ENCODE measurements around the gene SIL1. TPM values are rescaled to one million over a fixed set of nuclear protein-coding genes. Genes with fewer than 3 reads are reported as not detected.
"Not testable (repeated sequence)": the region's sequence is repeated elsewhere in the genome, so short reads cannot be mapped to it uniquely, and the experiment has no call there.

Gene SIL1
- polyA plus RNA-seq, 4 donors = 52.6 to 55.5 (median 53.0) TPM

DNA sequence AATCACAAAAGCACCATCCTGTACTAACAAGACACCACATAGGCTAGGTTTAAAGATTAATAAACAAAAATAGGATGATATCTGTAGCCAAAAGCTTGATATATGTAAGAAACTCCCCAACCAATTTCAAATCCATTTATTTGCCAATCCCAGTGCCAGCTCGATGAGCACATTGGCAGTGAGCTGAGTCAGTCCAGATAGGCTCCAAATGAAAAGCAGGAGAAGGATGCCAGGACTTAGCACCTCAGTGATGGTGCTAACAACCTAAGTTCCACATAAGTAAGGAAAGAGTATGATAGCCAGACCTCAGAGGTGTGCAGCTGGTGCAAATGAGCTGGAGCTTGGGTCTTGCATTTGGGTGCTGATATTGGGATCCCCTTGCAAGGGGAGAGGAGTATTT, 158.1 kb downstream of the SIL1 start:
- DNase-seq (ENCODE audit: low read depth in 4 of 4, low spot score in 3 of 4) = no peak

DNA sequence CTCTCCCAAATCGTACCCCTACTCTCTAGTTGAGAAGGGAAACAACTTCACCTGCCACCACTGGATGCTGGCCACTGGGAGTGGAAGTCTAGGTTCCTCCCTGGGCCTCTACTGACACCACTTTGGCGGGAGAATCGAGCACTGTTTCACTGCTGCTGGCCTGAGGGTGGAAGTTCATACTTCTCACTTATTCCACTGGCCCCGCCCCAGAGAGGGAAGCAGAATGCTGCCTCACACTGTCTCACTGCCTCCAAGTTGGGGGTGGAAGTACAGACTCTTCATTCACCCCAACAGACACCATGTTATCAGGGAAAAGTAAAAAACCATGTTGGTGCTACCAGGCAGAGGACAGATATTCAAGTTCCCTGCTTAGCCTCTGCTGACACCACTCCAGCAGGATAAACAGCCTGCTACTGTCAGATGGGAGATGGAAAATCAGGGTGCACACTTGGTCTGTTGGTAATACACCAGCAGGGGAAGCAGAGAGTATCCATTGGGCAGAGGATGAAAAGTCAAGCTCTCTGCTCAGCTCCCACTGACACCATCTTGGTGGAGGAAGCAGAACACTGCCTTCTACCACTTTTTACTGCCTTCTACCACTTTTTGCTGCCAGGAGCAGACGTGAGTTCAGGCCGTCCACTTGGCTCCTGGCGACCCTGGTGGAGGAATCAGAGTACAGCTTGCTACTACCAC, 159.4 kb downstream of the SIL1 start:
- DNase-seq (ENCODE audit: low read depth in 4 of 4, low spot score in 3 of 4) = no peak

DNA sequence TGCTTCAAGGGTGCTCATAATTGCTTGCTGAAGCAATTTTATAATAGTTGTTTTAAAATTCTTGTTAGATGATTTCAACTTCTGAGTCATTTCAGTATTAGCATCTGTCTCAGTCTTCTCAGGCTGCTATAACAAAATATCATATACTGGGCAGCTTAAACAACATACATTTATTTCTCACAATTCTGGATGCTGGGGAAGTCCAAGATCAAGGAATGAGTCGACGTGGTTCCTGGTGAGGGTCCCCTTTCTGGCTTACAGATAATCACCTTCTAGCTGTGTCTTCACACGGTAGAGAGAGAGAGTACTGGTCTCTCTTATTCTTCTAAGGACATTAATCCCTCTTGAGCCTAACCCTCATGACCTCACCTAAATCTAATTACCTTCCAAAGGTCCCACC, 160.4 kb downstream of the SIL1 start:
- no peak for DNase-seq (ENCODE audit: low read depth in 4 of 4, low spot score in 3 of 4)

DNA sequence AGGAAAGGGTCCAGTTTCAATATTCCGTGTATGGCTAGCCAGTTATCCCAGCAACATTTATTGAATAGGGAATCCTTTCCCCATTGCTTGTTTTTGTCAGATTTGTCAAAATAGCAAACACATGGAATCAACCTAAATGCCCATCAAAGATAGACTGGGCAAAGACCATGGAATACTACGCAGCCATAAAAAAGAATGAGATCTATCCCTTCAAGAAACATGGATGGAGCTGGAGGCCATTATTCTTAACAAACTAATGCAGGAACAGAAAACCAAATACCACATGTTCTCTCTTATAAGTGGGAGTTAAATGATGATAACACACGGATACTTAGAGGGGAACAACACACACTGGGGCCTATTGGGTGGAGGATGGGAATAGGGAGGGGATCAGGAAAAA, 161.8 kb downstream of the SIL1 start:
- not testable (repeated sequence) for DNase-seq (ENCODE audit: low read depth in 4 of 4, low spot score in 3 of 4)

DNA sequence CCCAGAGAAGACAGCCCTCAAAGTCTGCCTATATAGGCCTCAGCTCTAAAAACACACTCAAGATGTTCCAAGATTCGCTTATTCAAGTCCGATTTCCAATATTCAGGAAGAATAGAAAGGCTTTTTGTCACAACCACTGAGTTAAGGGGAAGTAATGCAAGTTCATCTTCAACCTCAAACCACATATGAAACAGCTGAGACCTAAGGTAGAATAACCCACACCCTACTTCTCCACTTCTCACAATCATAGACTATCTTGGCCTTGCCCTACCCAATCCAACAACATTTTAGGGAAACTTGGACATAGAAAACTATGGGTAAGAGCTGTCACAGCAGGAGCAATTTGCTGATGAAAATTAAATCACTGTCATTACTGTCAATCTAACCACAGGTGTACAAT, 171.0 kb downstream of the SIL1 start:
- DNase-seq (ENCODE audit: low read depth in 4 of 4, low spot score in 3 of 4) = no peak

DNA sequence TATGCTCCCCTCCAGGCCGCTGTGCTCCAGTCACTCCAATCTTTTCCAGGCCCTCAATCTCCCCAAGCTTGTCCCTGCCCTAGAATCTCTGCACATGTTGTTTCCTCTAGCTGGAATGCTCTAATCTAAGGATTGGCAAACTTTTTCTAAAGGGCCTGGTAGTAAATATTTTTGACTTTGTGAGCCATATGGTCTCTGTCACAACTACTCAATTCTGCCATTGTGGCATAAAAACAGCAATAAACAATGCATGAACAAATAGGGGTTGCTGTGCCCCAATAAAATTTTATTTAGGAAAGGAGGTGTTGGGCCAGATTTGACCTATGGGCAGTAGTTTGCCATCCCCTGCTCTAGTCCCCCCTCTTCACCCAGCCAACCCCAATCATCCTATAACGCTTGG, 172.5 kb downstream of the SIL1 start:
- DNase-seq (ENCODE audit: low read depth in 4 of 4, low spot score in 3 of 4) = no peak

DNA sequence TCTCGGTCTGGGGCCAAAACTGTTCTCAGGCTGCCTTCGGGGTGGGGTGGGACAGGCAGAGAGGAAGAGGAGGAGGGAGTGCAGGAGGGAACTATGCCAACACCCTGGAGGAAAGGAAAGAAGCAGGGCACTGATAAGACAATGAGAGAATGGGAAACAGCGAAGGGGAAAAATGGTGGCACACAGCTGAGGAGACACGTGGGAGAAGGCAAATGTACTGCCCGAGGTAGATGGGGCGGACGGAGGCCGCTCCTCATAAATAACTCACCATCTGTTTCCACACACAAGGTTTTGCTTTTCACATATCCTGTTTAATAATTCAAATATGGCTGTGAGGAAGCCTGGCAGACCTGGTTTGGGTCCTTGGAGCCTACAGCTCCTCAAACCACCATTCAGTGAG, 174.9 kb downstream of the SIL1 start:
- DNase-seq (ENCODE audit: low read depth in 4 of 4, low spot score in 3 of 4) = no peak

DNA sequence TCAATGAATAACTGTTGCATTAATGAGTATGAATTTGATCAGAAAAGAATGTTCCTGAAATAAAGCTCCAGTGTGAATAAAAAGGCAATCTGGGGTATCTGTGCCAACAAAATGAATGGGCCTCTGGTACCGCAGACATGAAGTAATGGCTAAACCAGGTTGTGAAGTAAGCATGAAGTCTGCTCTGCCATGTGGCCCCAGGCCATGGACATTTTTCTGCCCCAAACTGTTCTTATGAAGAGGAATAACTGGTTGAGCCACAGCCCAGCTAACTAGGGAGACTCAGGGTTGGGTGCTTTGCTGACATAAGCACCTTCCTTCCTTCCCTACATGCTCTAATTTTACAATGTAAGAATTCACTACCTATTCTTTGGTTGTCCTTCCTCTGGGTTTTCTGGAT, 175.6 kb downstream of the SIL1 start:
- no peak for DNase-seq (ENCODE audit: low read depth in 4 of 4, low spot score in 3 of 4)

DNA sequence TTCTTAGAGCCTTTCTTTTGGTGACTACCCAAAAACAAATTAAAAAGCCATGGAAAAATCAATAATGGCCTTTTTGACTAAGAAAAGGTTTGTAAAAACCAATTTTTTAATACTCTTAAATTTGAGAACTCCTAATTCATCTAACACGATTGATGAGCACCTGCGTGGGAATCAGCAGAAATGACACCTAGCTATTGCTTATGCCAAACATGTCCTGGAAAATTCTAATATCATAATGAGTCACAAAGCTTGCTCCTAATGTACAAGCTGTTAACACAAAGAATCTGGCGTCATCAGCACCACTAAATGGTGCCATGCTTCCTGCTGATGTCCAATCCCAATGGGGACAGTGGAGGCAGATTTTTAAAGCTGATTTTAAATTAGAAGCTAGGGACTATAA, 176.8 kb downstream of the SIL1 start:
- DNase-seq (ENCODE audit: low read depth in 4 of 4, low spot score in 3 of 4) = no peak

DNA sequence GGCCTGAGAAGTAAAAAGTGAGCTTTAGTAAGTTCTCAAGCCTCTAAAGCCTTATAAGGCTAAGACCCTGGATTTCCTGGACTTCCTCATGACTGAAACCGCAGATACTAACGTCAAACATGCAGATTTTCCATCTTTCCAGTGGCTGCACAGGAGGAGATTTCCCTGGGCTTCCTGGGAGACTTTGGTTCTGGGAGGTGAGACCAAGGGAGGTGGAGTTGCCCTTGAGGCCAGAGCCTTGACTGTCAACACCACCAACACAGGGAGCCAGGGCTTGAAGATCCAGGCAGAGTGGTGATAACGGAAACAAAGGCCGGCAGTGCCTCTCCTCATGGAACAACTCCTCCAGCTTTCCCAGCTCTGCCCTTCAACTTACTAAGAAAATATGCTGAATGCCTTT, 178.3 kb downstream of the SIL1 start:
- DNase-seq (ENCODE audit: low read depth in 4 of 4, low spot score in 3 of 4) = no peak

DNA sequence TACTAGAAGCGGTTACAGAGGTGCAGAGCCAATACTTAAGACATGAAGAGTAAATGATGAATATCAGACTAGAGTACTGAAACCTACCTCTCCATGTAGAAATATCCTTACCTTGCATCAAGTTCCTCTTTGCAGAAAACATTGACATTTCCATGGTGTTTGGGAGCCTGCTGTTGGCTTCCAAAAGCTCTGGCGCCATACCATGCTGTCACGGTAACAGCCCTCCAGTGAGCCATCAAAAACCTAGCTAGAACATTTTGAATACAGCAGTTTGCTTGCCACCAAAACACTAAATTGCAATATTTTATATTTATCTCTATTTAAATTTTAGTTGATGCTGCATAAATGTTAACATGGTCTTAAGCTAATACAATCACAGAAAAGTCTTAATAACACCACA, 179.0 kb downstream of the SIL1 start:
- DNase-seq (ENCODE audit: low read depth in 4 of 4, low spot score in 3 of 4) = no peak

DNA sequence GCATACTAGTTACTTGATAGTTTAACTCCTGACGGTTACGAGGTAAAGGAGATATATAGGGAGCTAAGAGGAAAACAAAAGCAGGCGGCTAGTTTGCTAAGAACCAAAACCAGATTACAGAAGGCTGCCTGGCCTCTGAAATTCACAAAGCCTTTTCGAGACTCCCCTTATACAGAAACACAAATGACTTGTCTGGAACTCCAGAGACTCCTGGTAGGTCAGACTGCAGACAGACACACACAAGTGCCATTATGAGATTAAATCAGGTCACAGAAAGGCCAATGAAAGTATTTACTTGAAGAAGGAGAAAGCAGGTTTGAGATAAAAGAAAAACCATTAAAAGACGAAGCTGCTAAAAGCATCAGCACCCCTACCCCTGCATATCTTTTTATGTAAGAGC, 180.5 kb downstream of the SIL1 start:
- DNase-seq (ENCODE audit: low read depth in 4 of 4, low spot score in 3 of 4) = no peak

DNA sequence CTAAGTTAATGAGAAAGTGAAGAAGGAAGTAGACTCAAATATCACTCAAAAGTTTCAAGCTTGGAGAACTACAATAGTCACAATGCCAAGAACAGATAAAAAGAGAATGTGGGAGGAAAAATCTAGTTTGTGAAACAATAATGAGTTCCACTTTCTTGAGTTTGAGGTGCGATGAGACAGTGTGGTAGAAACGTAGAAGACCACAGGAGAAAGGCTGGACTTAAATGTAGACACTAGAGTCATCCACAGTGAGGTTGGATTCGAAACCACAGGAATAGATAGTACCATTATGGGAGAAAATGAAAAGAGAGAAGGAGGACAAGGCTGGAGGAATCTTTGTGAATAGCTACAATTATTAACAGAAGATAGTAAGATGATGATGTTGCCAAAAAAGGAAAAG, 182.0 kb downstream of the SIL1 start:
- DNase-seq (ENCODE audit: low read depth in 4 of 4, low spot score in 3 of 4) = no peak

DNA sequence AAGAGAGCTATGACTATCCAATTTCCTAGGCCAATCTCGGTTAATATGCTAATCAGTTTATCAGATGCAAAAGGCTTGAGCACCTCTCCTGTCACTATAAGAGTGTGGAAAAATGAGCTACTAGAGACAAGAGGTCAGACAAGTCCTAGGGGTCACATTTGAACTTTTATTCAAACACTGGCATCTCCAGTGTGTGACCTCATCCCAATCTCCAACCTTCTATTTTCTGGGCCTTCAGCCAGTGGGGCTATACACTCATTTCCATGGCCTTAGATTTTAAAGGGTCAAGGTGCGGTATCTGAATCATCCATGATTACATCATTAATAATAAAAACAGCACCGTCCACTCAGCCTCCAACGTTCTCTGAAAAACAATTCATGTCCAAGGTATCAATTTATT, 183.4 kb downstream of the SIL1 start:
- no peak for DNase-seq (ENCODE audit: low read depth in 4 of 4, low spot score in 3 of 4)

DNA sequence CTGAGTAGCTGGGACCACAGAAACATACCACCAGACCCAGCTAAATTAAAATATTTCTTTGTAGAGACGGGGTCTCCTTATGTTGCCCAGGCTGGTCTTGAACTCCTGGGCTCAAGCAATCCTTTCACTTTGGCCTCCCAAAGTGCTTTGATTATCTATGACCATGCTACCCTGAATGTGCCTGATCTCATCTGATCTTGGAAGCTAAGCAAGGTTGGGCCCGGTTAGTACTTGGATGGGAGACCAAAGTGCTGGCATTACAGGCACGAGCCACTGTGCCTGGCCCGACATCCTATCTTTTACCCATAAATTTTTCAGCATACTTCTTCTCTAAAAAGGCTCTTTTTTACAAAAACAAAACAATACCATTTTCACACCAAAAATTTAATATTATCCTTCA, 186.0 kb downstream of the SIL1 start:
- DNase-seq (ENCODE audit: low read depth in 4 of 4, low spot score in 3 of 4) = no peak

DNA sequence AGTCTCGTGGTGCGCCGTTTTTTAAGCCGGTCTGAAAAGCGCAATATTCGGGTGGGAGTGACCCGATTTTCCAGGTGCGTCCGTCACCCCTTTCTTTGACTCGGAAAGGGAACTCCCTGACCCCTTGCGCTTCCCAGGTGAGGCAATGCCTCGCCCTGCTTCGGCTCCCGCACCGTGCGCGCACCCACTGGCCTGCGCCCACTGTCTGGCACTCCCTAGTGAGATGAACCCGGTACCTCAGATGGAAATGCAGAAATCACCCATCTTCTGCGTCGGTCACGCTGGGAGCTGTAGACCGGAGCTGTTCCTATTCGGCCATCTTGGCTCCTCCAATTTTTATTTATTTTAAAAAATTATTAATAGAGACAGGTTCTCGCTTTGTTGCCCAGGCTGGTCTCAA, 187.0 kb downstream of the SIL1 start:
- DNase-seq (ENCODE audit: low read depth in 4 of 4, low spot score in 3 of 4) = not testable (repeated sequence)

DNA sequence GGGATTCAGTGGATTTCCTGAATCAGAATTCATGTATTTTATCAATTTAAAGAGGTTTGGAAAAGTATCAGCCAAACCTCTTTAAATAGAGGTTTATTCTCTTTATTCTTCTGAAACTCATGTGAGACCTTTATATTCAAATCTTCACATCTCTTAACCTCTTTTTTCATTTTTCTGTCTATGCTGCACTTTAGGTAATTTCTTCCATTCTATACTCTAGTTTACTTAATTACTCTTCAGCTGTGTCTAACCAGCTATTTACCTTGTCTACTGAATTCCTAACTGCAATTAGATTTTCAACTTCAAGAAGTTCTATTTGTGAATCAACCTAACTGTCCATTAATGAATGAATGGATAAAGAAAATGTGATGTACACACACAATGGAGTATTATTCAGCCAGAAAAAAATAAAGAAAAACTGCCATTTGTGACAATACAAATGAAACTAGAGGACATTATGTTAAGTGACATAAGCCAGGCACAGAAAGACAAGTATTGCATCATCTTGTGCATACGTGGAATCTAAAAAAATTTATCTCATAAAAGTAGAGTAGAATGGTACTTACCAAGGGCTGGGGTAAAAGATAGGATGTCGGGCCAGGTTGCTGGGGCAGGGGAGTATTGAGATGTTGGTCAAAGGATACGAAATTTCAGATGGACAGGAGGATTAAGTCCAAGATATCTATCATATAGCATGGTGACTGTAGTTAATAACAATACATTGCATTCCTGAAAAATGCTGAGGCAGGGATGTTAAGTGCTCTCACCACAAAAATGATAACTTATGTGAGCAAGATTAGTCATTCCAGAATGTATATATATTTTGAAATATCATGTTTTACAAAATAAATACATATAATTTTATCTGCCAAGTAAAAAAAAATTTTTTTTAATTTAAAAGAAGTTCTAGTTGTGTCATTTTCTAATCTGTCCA, 193.5 kb downstream of the SIL1 start:
- DNase-seq (ENCODE audit: low read depth in 4 of 4, low spot score in 3 of 4) = no peak

DNA sequence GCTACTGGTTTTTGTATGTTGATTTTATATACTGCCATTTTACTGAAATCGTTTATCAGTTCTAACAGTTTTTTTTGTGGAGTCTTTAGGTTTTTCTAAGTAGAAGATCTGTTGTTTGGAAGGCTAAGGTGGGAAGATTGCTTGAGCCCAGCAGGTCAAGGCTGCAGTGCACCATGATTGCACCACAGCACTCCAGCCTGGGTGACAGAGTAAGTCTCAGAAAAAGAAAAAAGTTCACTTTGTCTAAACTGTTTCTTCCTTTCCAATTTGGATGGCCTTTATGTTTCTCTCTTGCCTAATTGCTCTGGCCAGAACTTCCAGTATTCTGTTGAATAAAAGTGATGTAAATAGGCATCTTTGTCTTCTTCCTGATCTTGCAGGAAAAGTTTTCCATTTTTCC, 198.5 kb downstream of the SIL1 start:
- DNase-seq (ENCODE audit: low read depth in 4 of 4, low spot score in 3 of 4) = no peak

DNA sequence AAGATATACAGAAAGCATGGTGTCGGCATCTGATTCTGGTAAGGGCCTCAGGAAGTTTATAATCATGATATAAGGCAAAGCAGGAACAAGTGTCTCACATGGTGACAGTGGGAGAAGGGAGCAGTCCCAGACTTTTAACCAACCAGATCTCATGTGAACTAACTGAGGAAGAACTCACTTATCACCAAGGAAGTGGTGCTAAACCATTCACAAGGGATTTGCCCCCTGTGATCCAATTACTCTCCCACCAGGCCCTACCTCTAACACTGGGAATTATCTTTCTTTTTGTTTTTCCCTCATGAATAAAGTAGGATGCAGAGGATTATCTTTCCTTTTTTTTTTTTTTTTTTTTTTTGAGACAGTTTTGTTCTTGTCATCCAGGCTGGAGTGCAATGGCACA, 199.6 kb downstream of the SIL1 start:
- DNase-seq (ENCODE audit: low read depth in 4 of 4, low spot score in 3 of 4) = no peak

DNA sequence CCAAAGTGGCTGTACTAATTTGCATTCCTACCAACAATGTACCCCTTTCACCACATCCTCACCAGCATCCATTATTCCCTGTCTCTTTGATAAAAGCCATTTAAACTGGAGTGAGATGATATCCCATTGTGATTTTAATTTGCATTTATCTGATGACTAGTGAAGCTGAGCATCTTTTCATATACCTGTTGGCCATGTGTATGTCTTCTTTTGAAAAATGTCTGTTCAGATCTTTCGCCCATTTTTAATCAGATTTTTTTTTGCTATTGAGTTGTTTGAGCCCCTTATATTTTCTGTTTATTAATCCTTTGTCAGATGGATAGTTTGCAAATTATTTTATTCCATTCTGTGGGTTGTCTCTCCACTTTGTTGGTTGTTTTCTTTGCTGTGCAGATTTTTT, 202.0 kb downstream of the SIL1 start:
- no peak for DNase-seq (ENCODE audit: low read depth in 4 of 4, low spot score in 3 of 4)

DNA sequence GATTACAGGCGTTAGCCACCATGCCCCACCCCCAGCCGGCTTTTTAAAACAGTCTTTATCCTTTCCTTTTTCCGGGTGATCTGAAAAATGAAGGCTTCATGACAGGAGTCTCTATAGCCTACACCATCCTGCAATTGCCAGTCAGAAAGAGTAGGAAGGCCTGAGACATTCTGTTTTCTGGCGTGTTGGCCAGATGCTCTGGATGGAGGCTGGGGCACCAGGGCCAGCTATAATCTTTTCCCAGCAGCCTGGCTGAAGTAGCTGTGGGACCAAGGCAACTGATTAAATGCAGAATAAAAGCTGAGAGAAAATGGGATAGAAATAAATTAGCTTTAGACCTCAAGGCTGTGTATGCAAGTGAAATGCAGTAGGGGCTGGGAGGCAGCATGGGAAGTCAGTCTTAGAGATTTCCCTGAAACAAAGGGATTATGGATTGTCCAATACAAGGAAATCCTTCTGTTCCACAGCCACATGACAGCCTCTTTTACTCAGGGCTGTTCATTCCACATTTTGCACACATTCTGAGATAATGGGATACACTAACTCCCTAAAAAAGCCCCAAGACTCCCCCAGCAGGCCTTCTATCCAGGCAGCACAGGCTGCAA, 207.1 kb downstream of the SIL1 start:
- DNase-seq (ENCODE audit: low read depth in 4 of 4, low spot score in 3 of 4) = no peak

DNA sequence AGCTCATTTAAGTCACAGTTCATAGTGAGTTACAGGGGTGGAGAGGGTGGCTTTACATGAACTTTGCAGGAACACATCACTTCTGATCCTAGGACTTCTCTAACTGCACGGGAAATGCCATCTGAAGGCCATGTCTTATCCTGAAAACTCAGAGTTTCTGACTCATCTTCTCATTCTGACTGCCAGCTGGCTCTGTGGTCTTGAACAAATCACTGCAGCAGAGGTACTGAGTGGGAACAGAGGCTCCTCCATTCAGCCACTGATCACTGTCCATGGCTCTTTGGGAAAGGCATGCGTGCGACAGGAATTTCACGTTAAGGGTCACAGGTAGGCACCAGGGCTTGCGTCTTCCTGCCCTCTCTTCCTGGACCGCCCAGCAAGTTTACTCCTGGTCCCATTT, 208.4 kb downstream of the SIL1 start:
- no peak for DNase-seq (ENCODE audit: low read depth in 4 of 4, low spot score in 3 of 4)
